ENCODE measurements around the gene FTL. TPM values are rescaled to one million over a fixed set of nuclear protein-coding genes. Genes with fewer than 3 reads are reported as not detected.

FTL gene
- total RNA-seq, 1 experiment from 2014 or later, result 1,245 TPM

- H3K23me2 ChIP-seq (ENCODE audit: insufficient read length, low read depth, low read length, poor library complexity, severe bottlenecking), result peaks cover 14% of the 10 kb centered on the region
- peak overlapping the region; percentile 96 to 98 for H3K4me3 Mint-ChIP-seq
- peaks cover 2% of the 10 kb centered on the region; the same call in 1 of the 2 replicates for H3K27me3 Mint-ChIP-seq (ENCODE audit: low read depth)
- no peaks in the 10 kb centered on the region for H3K79me2 ChIP-seq (ENCODE audit: insufficient read depth, low read length)
- no peak overlapping the region for H2BK120ac ChIP-seq (ENCODE audit: low read depth, low read length, poor library complexity, severe bottlenecking)
- H3T11ph ChIP-seq (ENCODE audit: low read length), result no peak overlapping the region
- peaks cover 3% of the 10 kb centered on the region for H4K20me1 ChIP-seq (ENCODE audit: control insufficient read depth, insufficient read depth, insufficient read length)
- H3K23ac ChIP-seq (ENCODE audit: insufficient read length, low read depth, low read length), result no peak overlapping the region
- no peaks in the 10 kb centered on the region for H3K79me1 ChIP-seq (ENCODE audit: insufficient read depth, low read depth, low read length, poor library complexity, severe bottlenecking)
- H2BK12ac ChIP-seq (ENCODE audit: insufficient read length, low read depth, low read length), result no peak overlapping the region
- H2AFZ ChIP-seq (ENCODE audit: low read length), result no peak overlapping the region
- no peak for DNase-seq
- H2BK20ac ChIP-seq (ENCODE audit: low read depth, low read length, poor library complexity, severe bottlenecking), result no peak overlapping the region
- peaks cover 33 to 53% (median 47%) of the 10 kb centered on the region in 3 experiments; a peak in 6 of 7 replicates for H3K36me3 Mint-ChIP-seq (ENCODE audit: insufficient read depth in 1 of 3, low read depth in 3 of 3)
- WGBS (ENCODE audit: extremely low coverage, insufficient read length, low lambda C conversion rate), result no CpG with 5 or more reads among the region's 10 CpGs
- H2AK5ac ChIP-seq (ENCODE audit: insufficient read length, low read length), result no peak overlapping the region
- no peak overlapping the region for H3K27ac ChIP-seq (ENCODE audit: insufficient read length, low read depth, low read length)
- no peaks in the 10 kb centered on the region for H3K9me3 ChIP-seq (ENCODE audit: control insufficient read depth, low read depth, low read length)
- H3K14ac ChIP-seq (ENCODE audit: insufficient read depth, low read length), result no peak overlapping the region
- H3K56ac ChIP-seq (ENCODE audit: insufficient read length, low read depth, low read length), result no peak overlapping the region
- H2BK5ac ChIP-seq (ENCODE audit: insufficient read length, low read length), result no peak overlapping the region
- peak overlapping the region; percentile 82 for H3K4me2 ChIP-seq (ENCODE audit: insufficient read depth, insufficient read length, low read length)
- no peak overlapping the region for H3K9ac ChIP-seq (ENCODE audit: extremely low read depth, insufficient read length, low read length)
- no peak overlapping the region for H4K91ac ChIP-seq (ENCODE audit: insufficient read length, low read depth, low read length)
- H3K27ac Mint-ChIP-seq, result peak overlapping the region; percentile 15 to 98 (median 96); a peak in 5 of 7 replicates
- no peaks in the 10 kb centered on the region; the same call in 1 of the 2 replicates for H3K4me1 ChIP-seq (ENCODE audit: insufficient read depth, low read length)
- peaks cover 0 to 5% of the 10 kb centered on the region in 2 experiments; a peak in 1 of 5 replicates for H3K9me3 Mint-ChIP-seq
- no peaks in the 10 kb centered on the region for H3K27me3 ChIP-seq (ENCODE audit: insufficient read depth, low read length)
- H4K8ac ChIP-seq (replicated peaks; ENCODE audit: insufficient read length, low read depth, low read length), result no peak overlapping the region
- no peak overlapping the region for H3K18ac ChIP-seq (ENCODE audit: insufficient read length, low read depth, low read length)
- H3K4ac ChIP-seq (ENCODE audit: low read depth, low read length), result no peak overlapping the region
- TF ChIP-seq, protein P1, sequence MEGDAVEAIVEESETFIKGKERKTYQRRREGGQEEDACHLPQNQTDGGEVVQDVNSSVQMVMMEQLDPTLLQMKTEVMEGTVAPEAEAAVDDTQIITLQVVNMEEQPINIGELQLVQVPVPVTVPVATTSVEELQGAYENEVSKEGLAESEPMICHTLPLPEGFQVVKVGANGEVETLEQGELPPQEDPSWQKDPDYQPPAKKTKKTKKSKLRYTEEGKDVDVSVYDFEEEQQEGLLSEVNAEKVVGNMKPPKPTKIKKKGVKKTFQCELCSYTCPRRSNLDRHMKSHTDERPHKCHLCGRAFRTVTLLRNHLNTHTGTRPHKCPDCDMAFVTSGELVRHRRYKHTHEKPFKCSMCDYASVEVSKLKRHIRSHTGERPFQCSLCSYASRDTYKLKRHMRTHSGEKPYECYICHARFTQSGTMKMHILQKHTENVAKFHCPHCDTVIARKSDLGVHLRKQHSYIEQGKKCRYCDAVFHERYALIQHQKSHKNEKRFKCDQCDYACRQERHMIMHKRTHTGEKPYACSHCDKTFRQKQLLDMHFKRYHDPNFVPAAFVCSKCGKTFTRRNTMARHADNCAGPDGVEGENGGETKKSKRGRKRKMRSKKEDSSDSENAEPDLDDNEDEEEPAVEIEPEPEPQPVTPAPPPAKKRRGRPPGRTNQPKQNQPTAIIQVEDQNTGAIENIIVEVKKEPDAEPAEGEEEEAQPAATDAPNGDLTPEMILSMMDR (conservative IDR thresholded peaks at IDR 0.05), result no peak
- H2BK15ac ChIP-seq (ENCODE audit: low read depth, low read length), result no peak overlapping the region
- peaks cover 34 to 57% of the 10 kb centered on the region in 2 experiments for H3K4me1 Mint-ChIP-seq
- no peak overlapping the region for H4K5ac ChIP-seq (ENCODE audit: insufficient read length, low read depth, low read length)
These were observed 1.6 kb downstream of the FTL start for GRCh38 chr19:48966541-48967345.

All from H9 (cell line).